Transverse colon (tissue), 4 donors: ENCODE measurements around the gene RNLS. TPM values are rescaled to one million over a fixed set of nuclear protein-coding genes. Genes with fewer than 3 reads are reported as not detected.

Experiments used
- DNase-seq: peaks from one replicate; pipeline ENCODE4 v3.0.0-alpha.2; 2019
- H3K27ac ChIP-seq, 4 donors: fragments of 200-600 bp; sonication (generic); 2 replicates each; pipeline ENCODE4 v1.5.1; 2016 to 2018; ENCODE audit warnings: inconsistent platforms in 4 of 4
- H3K27me3 ChIP-seq: fragments of 200-600 bp; sonication (generic); 2 replicates; pipeline ENCODE4 v1.5.1; 2017; ENCODE audit warnings: inconsistent platforms
- H3K36me3 ChIP-seq, 4 donors: fragments of 200-600 bp; sonication (generic); 2 replicates each; pipeline ENCODE4 v1.5.1; 2017 to 2019; ENCODE audit warnings: inconsistent platforms in 4 of 4
- H3K4me1 ChIP-seq, 4 donors: fragments of 200-600 bp; sonication (generic); 2 replicates each; pipeline ENCODE4 v1.5.1; 2017 to 2020; ENCODE audit warnings: inconsistent platforms in 4 of 4
- H3K4me3 ChIP-seq, 4 donors: fragments of 200-600 bp; sonication (generic); 1 replicate in 1 of 4; 2 replicates in 3 of 4; pipeline versions ENCODE4 v1.5.1 to v1.6.1; 2017 to 2019; ENCODE audit warnings: inconsistent platforms in 4 of 4
- H3K9me3 ChIP-seq, 2 donors: fragments of 200-600 bp; sonication (generic); 2 replicates each; pipeline ENCODE4 v1.5.1; 2017 to 2019; ENCODE audit warnings: inconsistent platforms in 2 of 2
- CTCF ChIP-seq, 5 experiments: fragments of 200-600 bp in 3 of 5; fragments of 450-650 bp in 2 of 5; sonication (generic) in 3 of 5; IDR thresholded peaks; 1 replicate in 2 of 5; 2 replicates in 3 of 5; pipeline ENCODE4 v1.5.1; 2016 to 2017; ENCODE audit warnings: antibody characterized with exemption in 5 of 5, inconsistent platforms in 3 of 5, mild to moderate bottlenecking in 2 of 5, moderate library complexity in 1 of 5
- EP300 ChIP-seq: sonication (generic); formaldehyde crosslinking; IDR thresholded peaks from one replicate; pipeline ENCODE4 v1.6.1; 2017; ENCODE audit warnings: antibody characterized with exemption, low read depth
- POLR2A ChIP-seq: fragments of 450-650 bp; IDR thresholded peaks from one replicate; pipeline ENCODE4 v1.6.1; 2016; ENCODE audit warnings: antibody characterized with exemption, mild to moderate bottlenecking, moderate library complexity
- POLR2AphosphoS5 ChIP-seq, 3 donors: sonication (generic); formaldehyde crosslinking; IDR thresholded peaks; one replicate each; pipeline ENCODE4 v1.6.1; 2016; ENCODE audit warnings: antibody characterized with exemption in 3 of 3
- WGBS, 2 donors: methylation state at CpG; one replicate each; pipeline ENCODE4 v1.1.5; 2018; ENCODE audit warnings: low coverage in 1 of 2; 5-methylcytosine and 5-hydroxymethylcytosine counted together
- in situ Hi-C, 4 donors: fragments of 200-750 bp; cut with MboI; loops; one replicate each; pipeline versions ENCODE4 v1.15.0 to v1.15.1; 2017; ENCODE audit warnings: low sequenced_read_pairs in 3 of 4, low pct_ligation_motif_present in 1 of 4, low pct_unique_long_range_greater_than_20kb in 1 of 4
- intact Hi-C: fragments of 100-400 bp; cut with DNase I; formaldehyde crosslinking; loops from one replicate; pipeline ENCODE4 v1.15.1; 2023; ENCODE audit warnings: low total_unique reads
- total RNA-seq, 4 donors: library from RNA; depleted of rRNA; stranded (reverse); fragments of >200 nt; gene quantifications; one replicate each; pipeline ENCODE4 v1.1.0, GENCODE V29; 2016

The RNLS gene
- total RNA-seq, 4 donors from 2014 or later: 2.4 to 78.2 (median 28.9) TPM

- Histone ChIP-seq H3K36me3 (no peaks in the 10 kb centered on the region), H3K4me1 (peaks cover 0 to 4% (median 0%) of the 10 kb centered on the region in 4 donors), H3K4me3 (no peak overlapping the region), H3K27me3 (no peaks in the 10 kb centered on the region), H3K9me3 (no peaks in the 10 kb centered on the region), H3K27ac (no peak overlapping the region)
- intact Hi-C loops: no loop called here
- in situ Hi-C loops: no loop called here
- 60 to 91% methylated on average over 1 of the region's 1 CpG for WGBS, 2 donors
- DNase-seq: no peak
- no peak for TF ChIP-seq CTCF (IDR thresholded peaks at IDR 0.05)
- no peak for TF ChIP-seq POLR2A
- no peak for TF ChIP-seq POLR2AphosphoS5 (IDR thresholded peaks at IDR 0.05)
- TF ChIP-seq EP300: no peak
Measured at GRCh38 chr10:88260329-88261051, 322.6 kb downstream of the RNLS start.

GRCh38 chr10:88259381-88259780, 323.7 kb downstream of the RNLS start:
- Histone ChIP-seq H3K27me3 (no peaks in the 10 kb centered on the region), H3K9me3 (no peaks in the 10 kb centered on the region), H3K36me3 (no peaks in the 10 kb centered on the region), H3K27ac (no peak overlapping the region), H3K4me1 (peaks cover 0 to 4% (median 0%) of the 10 kb centered on the region in 4 donors), H3K4me3 (no peak overlapping the region)
- no peak for TF ChIP-seq EP300
- no peak for TF ChIP-seq POLR2AphosphoS5 (IDR thresholded peaks at IDR 0.05)
- TF ChIP-seq CTCF (IDR thresholded peaks at IDR 0.05): no peak
- no peak for TF ChIP-seq POLR2A
- 97% methylated on average over 5 to 6 of the region's 6 CpGs for WGBS, 2 donors
- no peak for DNase-seq
- intact Hi-C loops (no loop called here), in situ Hi-C loops (no loop called here)

- no peak overlapping the region for H3K4me3 ChIP-seq
- 71 to 79% methylated on average over 4 of the region's 4 CpGs for WGBS, 2 donors
- TF ChIP-seq POLR2AphosphoS5 (IDR thresholded peaks at IDR 0.05) (no peak), EP300 (no peak), POLR2A (no peak), CTCF (IDR thresholded peaks at IDR 0.05) (no peak)
- no peaks in the 10 kb centered on the region for H3K36me3 ChIP-seq
- intact Hi-C loops: no loop called here
- peaks cover 0 to 4% (median 0%) of the 10 kb centered on the region in 4 donors for H3K4me1 ChIP-seq
- no peaks in the 10 kb centered on the region for H3K9me3 ChIP-seq
- DNase-seq: no peak
- in situ Hi-C loops: no loop called here
- no peaks in the 10 kb centered on the region for H3K27me3 ChIP-seq
- peak overlapping the region in 1 of 4 donors; percentile 24 for H3K27ac ChIP-seq
Measured at GRCh38 chr10:88256886-88257285, 326.2 kb downstream of the RNLS start.

- Histone ChIP-seq H3K4me3 (no peak overlapping the region), H3K36me3 (no peaks in the 10 kb centered on the region), H3K27me3 (no peaks in the 10 kb centered on the region), H3K27ac (peak overlapping the region in 2 of 4 donors; percentile 13 to 24), H3K9me3 (no peaks in the 10 kb centered on the region), H3K4me1 (peaks cover 0 to 4% (median 0%) of the 10 kb centered on the region in 4 donors)
- DNase-seq: no peak
- 92% methylated on average over 15 to 20 of the region's 20 CpGs for WGBS, 2 donors
- TF ChIP-seq EP300 (no peak), POLR2A (no peak), POLR2AphosphoS5 (IDR thresholded peaks at IDR 0.05) (peak in 1 of 3 donors; percentile 24), CTCF (IDR thresholded peaks at IDR 0.05) (no peak)
- intact Hi-C loops (no loop called here), in situ Hi-C loops (no loop called here)
Measured at GRCh38 chr10:88256013-88256680, 327.0 kb downstream of the RNLS start.
